K562 (cell line): ENCODE measurements around the gene NMB. TPM values are rescaled to one million over a fixed set of nuclear protein-coding genes. Genes with fewer than 3 reads are reported as not detected.
A peak's percentile ranks its signal among the peaks of the same experiment; 100 is the strongest.

Experiments used
- ATAC-seq: fragments of 200-7000 bp; cut with Tn5 transposase; 3 replicates; pipeline ENCODE4 v1.9.1; 2020; ENCODE audit warnings: moderate library complexity
- BruUV-seq: library from RNA; stranded (reverse); fragments of 400-500 nt; replicated peaks from 2 replicates; lab custom pipeline; 2021; lab: Mats Ljungman, UMichigan
- CTCF ChIA-PET: fragments of 300-600 bp; formaldehyde crosslinking; extraction: SDS; loops from one replicate; lab custom pipeline; 2021; ENCODE audit warnings: low intra/inter-chr PET ratio; lab: Yijun Ruan, JAX
- POLR2A ChIA-PET: fragments of 300-600, 350-650 bp; sonication (Branson Sonifier 250); formaldehyde crosslinking; extraction: SDS; loops from one replicate; lab custom pipeline; 2021; ENCODE audit warnings: antibody characterized with exemption, inconsistent platforms; lab: Yijun Ruan, JAX
- DNase-seq, 4 experiments: peaks; one replicate each; pipeline versions ENCODE4 v3.0.0 to v3.0.0-alpha.2; 2011 to 2018; ENCODE audit warnings: low spot score in 3 of 4, mixed read lengths in 3 of 4; ENCODE audit errors: extremely low read depth in 1 of 4
- FAIRE-seq: peaks from 2 replicates; lab custom pipeline; 2011; peaks lifted over from hg19 to GRCh38; lab: Jason Lieb, UNC
- H2AFZ ChIP-seq: 2 replicates; pipeline ENCODE4 v1.6.0; 2011; ENCODE audit warnings: low read depth, low read length, control low read depth, inconsistent platforms
- H3K27ac ChIP-seq: fragments of 200-600 bp; 3 replicates; pipeline ENCODE4 v1.8.0; 2011; ENCODE audit warnings: low read depth, mild to moderate bottlenecking, control low read depth, inconsistent platforms, low read length, moderate library complexity, mixed read lengths; ENCODE audit errors: extremely low read depth
- H3K27me3 ChIP-seq, 2 experiments: fragments of 300-600 bp in 1 of 2; 2 replicates in 1 of 2; 3 replicates in 1 of 2; pipeline versions ENCODE4 v1.6.0 to v1.8.0; 2011; ENCODE audit warnings: inconsistent platforms in 2 of 2, low read length in 2 of 2, mild to moderate bottlenecking in 1 of 2, mixed read lengths in 1 of 2, moderate library complexity in 1 of 2; ENCODE audit not compliant: control insufficient read depth in 2 of 2, insufficient read depth in 2 of 2
- H3K36me3 ChIP-seq: fragments of 300-600 bp; 3 replicates; pipeline ENCODE4 v1.8.0; 2011; ENCODE audit warnings: mild to moderate bottlenecking, low read length, inconsistent platforms; ENCODE audit not compliant: control insufficient read depth, insufficient read depth
- H3K4me1 ChIP-seq, 2 experiments: fragments of 200-600 bp in 1 of 2; replicated peaks in 1 of 2; 2 replicates in 1 of 2; 3 replicates in 1 of 2; pipeline versions ENCODE4 v1.5.1 to v1.8.0; 2011; ENCODE audit warnings: inconsistent platforms in 2 of 2, low read length in 2 of 2, mild to moderate bottlenecking in 1 of 2, mixed read lengths in 1 of 2, moderate library complexity in 1 of 2; ENCODE audit not compliant: control insufficient read depth in 2 of 2, insufficient read depth in 2 of 2
- H3K4me2 ChIP-seq: 2 replicates; pipeline ENCODE4 v1.6.1; 2011; ENCODE audit warnings: low read length, control low read depth, inconsistent platforms, mixed read lengths; ENCODE audit not compliant: insufficient read depth
- H3K4me3 ChIP-seq: fragments of 200-600 bp; sonication (generic), shearing (Covaris generic); 2 replicates; pipeline ENCODE4 v1.5.1; 2016; ENCODE audit warnings: control low read depth, inconsistent platforms
- H3K79me2 ChIP-seq: fragments of 200-600 bp; 3 replicates; pipeline ENCODE4 v1.8.0; 2011; ENCODE audit warnings: low read length, inconsistent platforms; ENCODE audit not compliant: control insufficient read depth, insufficient read depth
- H3K9ac ChIP-seq, 2 experiments: 2 replicates each; pipeline versions ENCODE4 v1.6.0 to v1.6.1; 2011; ENCODE audit warnings: low read depth in 2 of 2, low read length in 2 of 2, control low read depth in 1 of 2, inconsistent platforms in 1 of 2, mild to moderate bottlenecking in 1 of 2, mixed read lengths in 1 of 2; ENCODE audit not compliant: insufficient read depth in 1 of 2
- H3K9me1 ChIP-seq: one replicate; pipeline ENCODE4 v1.6.0; 2011; ENCODE audit warnings: inconsistent platforms, mild to moderate bottlenecking, low read length, moderate library complexity; ENCODE audit not compliant: control insufficient read depth, insufficient read depth
- H3K9me3 ChIP-seq: replicated peaks from 2 replicates; pipeline ENCODE4 v1.5.1; 2011; ENCODE audit warnings: low read depth, low read length, inconsistent platforms; ENCODE audit not compliant: control insufficient read depth, insufficient read depth
- H4K20me1 ChIP-seq: replicated peaks from 2 replicates; pipeline ENCODE4 v1.6.1; 2011; ENCODE audit warnings: low read length, inconsistent platforms, mixed read lengths; ENCODE audit not compliant: control insufficient read depth, insufficient read depth
- ETV6 ChIP-seq, 3 experiments: fragments of 150-350 bp in 1 of 3; sonication (generic) in 1 of 3; formaldehyde crosslinking in 1 of 3; IDR thresholded peaks; 2 replicates each; pipeline versions ENCODE4 v1.6.1 to v1.8.0; 2014 to 2022; ENCODE audit warnings: borderline replicate concordance in 2 of 3, low read depth in 2 of 3, antibody characterized with exemption in 1 of 3, low read length in 1 of 3, mild to moderate bottlenecking in 1 of 3, missing genetic modification reagents in 1 of 3
- MYC ChIP-seq, 2 experiments: fragments of 250-450 bp in 1 of 2; sonication (Bioruptor Pico) in 1 of 2; IDR thresholded peaks; 2 replicates each; pipeline versions ENCODE4 v1.5.1 to v1.6.1; 2012 to 2021; ENCODE audit warnings: low read depth in 2 of 2, borderline replicate concordance in 1 of 2, improper control_type of control experiment in 1 of 2, low read length in 1 of 2, mild to moderate bottlenecking in 1 of 2, moderate library complexity in 1 of 2
- NFE2 ChIP-seq: IDR thresholded peaks from 2 replicates; pipeline ENCODE4 v1.6.1; 2014; ENCODE audit warnings: antibody characterized with exemption, low read depth
- NUFIP1 ChIP-seq: fragments of 450-650 bp; IDR thresholded peaks from 2 replicates; pipeline ENCODE4 v1.6.1; 2018; ENCODE audit not compliant: partially characterized antibody
- ZBED1 ChIP-seq: IDR thresholded peaks from 2 replicates; pipeline ENCODE4 v1.6.1; 2014
- ZKSCAN1 ChIP-seq: fragments of 150-350 bp; IDR thresholded peaks from 2 replicates; pipeline ENCODE4 v1.6.1; 2016; ENCODE audit warnings: low read depth, low read length
- WGBS: fragments of 100-300 bp; shearing (Covaris generic); methylation state at CpG from one replicate; pipeline ENCODE4 v1.1.6; 2016; ENCODE audit warnings: low coverage, mixed read lengths; ENCODE audit not compliant: insufficient coverage; ENCODE audit errors: missing lambda C conversion rate; 5-methylcytosine and 5-hydroxymethylcytosine counted together
- in situ Hi-C: fragments of 300-500 bp; cut with MboI; formaldehyde crosslinking; loops from 4 replicates; pipeline ENCODE4 v1.15.0; 2018; ENCODE audit warnings: inconsistent platforms, mixed read lengths
- intact Hi-C: fragments of 100-400 bp; cut with micrococcal nuclease; formaldehyde crosslinking; loops from 2 replicates; pipeline ENCODE4 v1.14.2; 2022
- polyA plus RNA-seq, 8 experiments: library from polyadenylated mRNA; depleted of rRNA in 4 of 8; stranded (reverse) in 5 of 8; unstranded in 3 of 8; fragments of >200 nt; fragmentation: Nextera tagmentation in 2 of 8; fragmentation: Illumina TruSeq in 1 of 8; extraction: Ambion mirVana in 2 of 8; extraction: Trizol in 1 of 8; gene quantifications; 2 replicates each; pipeline versions ENCODE4 v1.2.1 to v1.2.3, GENCODE V29; 2011 to 2014; ENCODE audit warnings: inconsistent platforms in 1 of 8, missing spikeins in 1 of 8
- total RNA-seq, 7 experiments: library from RNA; depleted of rRNA in 6 of 7; stranded (reverse); fragments of >200 nt in 6 of 7; fragmentation: Illumina TruSeq in 2 of 7; extraction: Trizol in 2 of 7; gene quantifications; 2 replicates each; pipeline versions ENCODE4 v1.2.1 to v1.2.3, GENCODE V29; 2011 to 2021; ENCODE audit warnings: low replicate concordance in 1 of 7
- TF ChIP-seq, protein P1 (sequence below): sonication (generic); formaldehyde crosslinking; IDR thresholded peaks from 2 replicates; pipeline ENCODE4 v1.8.1; 2023; ENCODE audit warnings: missing genetic modification reagents, mild to moderate bottlenecking, borderline replicate concordance
- TF ChIP-seq, protein P2 (sequence below): sonication (generic); formaldehyde crosslinking; IDR thresholded peaks from 2 replicates; pipeline ENCODE4 v1.8.1; 2023; ENCODE audit warnings: mild to moderate bottlenecking, missing genetic modification reagents
- TF ChIP-seq, protein P3 (sequence below): sonication (generic); formaldehyde crosslinking; IDR thresholded peaks from 2 replicates; pipeline ENCODE4 v1.8.0; 2022; ENCODE audit warnings: missing genetic modification reagents, mild to moderate bottlenecking, moderate library complexity, borderline replicate concordance
- TF ChIP-seq, protein P4 (sequence below): fragments of 250-450 bp; sonication (Bioruptor Pico); IDR thresholded peaks from 2 replicates; pipeline ENCODE4 v1.8.0; 2021; ENCODE audit warnings: mild to moderate bottlenecking, moderate library complexity

Gene NMB
- total and polyA plus RNA-seq, 9 of the 15 experiments (the other 6 are each of a cell fraction or from before 2014, with no cell fraction given), result 0.06 to 0.16 (median 0.09) TPM; not detected in 5

DNA sequence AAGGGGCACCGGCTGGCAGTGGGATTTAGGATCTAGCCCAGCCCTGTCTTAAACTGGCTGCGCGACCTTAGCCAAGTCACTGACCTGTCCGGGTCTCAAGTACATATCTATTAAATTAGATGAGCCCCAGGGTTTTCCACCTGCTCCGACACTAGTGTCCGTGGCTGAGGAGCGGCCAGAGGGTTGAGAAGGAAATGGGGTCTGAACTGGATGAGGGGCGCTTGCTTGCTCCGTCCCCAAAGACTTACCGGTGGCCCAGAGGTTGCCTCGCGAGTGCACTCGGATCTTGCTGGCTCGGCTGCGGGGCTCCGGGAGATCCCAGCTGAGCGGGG is 285 bp downstream of the NMB start (continued):
- TF ChIP-seq, protein P1, sequence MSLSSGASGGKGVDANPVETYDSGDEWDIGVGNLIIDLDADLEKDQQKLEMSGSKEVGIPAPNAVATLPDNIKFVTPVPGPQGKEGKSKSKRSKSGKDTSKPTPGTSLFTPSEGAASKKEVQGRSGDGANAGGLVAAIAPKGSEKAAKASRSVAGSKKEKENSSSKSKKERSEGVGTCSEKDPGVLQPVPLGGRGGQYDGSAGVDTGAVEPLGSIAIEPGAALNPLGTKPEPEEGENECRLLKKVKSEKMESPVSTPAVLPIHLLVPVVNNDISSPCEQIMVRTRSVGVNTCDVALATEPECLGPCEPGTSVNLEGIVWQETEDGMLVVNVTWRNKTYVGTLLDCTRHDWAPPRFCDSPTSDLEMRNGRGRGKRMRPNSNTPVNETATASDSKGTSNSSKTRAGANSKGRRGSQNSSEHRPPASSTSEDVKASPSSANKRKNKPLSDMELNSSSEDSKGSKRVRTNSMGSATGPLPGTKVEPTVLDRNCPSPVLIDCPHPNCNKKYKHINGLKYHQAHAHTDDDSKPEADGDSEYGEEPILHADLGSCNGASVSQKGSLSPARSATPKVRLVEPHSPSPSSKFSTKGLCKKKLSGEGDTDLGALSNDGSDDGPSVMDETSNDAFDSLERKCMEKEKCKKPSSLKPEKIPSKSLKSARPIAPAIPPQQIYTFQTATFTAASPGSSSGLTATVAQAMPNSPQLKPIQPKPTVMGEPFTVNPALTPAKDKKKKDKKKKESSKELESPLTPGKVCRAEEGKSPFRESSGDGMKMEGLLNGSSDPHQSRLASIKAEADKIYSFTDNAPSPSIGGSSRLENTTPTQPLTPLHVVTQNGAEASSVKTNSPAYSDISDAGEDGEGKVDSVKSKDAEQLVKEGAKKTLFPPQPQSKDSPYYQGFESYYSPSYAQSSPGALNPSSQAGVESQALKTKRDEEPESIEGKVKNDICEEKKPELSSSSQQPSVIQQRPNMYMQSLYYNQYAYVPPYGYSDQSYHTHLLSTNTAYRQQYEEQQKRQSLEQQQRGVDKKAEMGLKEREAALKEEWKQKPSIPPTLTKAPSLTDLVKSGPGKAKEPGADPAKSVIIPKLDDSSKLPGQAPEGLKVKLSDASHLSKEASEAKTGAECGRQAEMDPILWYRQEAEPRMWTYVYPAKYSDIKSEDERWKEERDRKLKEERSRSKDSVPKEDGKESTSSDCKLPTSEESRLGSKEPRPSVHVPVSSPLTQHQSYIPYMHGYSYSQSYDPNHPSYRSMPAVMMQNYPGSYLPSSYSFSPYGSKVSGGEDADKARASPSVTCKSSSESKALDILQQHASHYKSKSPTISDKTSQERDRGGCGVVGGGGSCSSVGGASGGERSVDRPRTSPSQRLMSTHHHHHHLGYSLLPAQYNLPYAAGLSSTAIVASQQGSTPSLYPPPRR (CRISPR knock-in tag), result no peak

DNA sequence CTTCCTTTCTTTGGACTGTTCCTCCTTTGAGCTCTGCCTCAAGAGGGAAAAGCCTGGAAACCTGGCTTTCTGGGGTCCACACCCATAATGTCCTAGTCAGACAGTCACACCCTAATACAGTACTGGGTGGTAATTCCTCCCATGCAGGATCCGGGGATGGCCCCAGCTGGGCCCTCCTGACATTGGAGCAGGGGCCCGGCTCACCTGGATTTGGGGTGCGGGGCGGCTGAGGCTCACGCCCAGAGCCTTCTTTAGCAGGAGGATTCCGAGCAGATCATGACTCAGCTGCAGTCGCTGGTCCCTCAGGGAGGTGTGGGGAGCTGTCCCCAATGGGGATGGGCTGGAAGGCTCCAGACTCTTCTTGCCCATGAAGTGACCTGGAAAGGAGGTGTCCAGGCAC is 1.0 kb downstream of the NMB start:
- ATAC-seq, result no peak
- H3K9ac ChIP-seq, result no peak overlapping the region
- intact Hi-C loops, result no loop called here
- in situ Hi-C loops, result no loop called here
- H2AFZ ChIP-seq, result no peak overlapping the region
- peaks cover 17% of the 10 kb centered on the region for H3K79me2 ChIP-seq
- POLR2A ChIA-PET, result interaction anchor here (1.0 to 1.3 kb wide), 2 partner anchors 9 to 26 kb away, joined by 3 read pairs; no protein-coding TSS in a partner anchor
- BruUV-seq, result no TSS peak
- peaks cover 6 to 24% of the 10 kb centered on the region in 2 experiments; a peak in 3 of 5 replicates for H3K4me1 ChIP-seq
- 52% methylated on average over 6 of the region's 7 CpGs for WGBS
- H3K4me3 ChIP-seq, result no peak overlapping the region
- H3K27me3 ChIP-seq, result no peaks in the 10 kb centered on the region
- H4K20me1 ChIP-seq, result no peaks in the 10 kb centered on the region
- H3K4me2 ChIP-seq, result no peak overlapping the region
- DNase-seq, result no peak
- CTCF ChIA-PET, result no interaction called here
- H3K36me3 ChIP-seq, result peaks cover 9% of the 10 kb centered on the region; the same call in 2 of the 3 replicates
- no peak overlapping the region for H3K27ac ChIP-seq
- no peaks in the 10 kb centered on the region for H3K9me1 ChIP-seq
- TF ChIP-seq NUFIP1, result no peak
- no peak for TF ChIP-seq ETV6 (IDR thresholded peaks at IDR 0.05; ENCODE audit: borderline replicate concordance in 1 of 2, low read depth in 2 of 2, low read length in 1 of 2)
- no peak for TF ChIP-seq ETV6 (CRISPR knock-in tag; IDR thresholded peaks at IDR 0.05; ENCODE audit: borderline replicate concordance)
- TF ChIP-seq NFE2, result 0 out of 2 replicates have a peak, but pooled peaks have one; percentile 10
- TF ChIP-seq, protein P2, sequence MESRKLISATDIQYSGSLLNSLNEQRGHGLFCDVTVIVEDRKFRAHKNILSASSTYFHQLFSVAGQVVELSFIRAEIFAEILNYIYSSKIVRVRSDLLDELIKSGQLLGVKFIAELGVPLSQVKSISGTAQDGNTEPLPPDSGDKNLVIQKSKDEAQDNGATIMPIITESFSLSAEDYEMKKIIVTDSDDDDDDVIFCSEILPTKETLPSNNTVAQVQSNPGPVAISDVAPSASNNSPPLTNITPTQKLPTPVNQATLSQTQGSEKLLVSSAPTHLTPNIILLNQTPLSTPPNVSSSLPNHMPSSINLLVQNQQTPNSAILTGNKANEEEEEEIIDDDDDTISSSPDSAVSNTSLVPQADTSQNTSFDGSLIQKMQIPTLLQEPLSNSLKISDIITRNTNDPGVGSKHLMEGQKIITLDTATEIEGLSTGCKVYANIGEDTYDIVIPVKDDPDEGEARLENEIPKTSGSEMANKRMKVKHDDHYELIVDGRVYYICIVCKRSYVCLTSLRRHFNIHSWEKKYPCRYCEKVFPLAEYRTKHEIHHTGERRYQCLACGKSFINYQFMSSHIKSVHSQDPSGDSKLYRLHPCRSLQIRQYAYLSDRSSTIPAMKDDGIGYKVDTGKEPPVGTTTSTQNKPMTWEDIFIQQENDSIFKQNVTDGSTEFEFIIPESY (CRISPR knock-in tag), result no peak
- TF ChIP-seq, protein P3, sequence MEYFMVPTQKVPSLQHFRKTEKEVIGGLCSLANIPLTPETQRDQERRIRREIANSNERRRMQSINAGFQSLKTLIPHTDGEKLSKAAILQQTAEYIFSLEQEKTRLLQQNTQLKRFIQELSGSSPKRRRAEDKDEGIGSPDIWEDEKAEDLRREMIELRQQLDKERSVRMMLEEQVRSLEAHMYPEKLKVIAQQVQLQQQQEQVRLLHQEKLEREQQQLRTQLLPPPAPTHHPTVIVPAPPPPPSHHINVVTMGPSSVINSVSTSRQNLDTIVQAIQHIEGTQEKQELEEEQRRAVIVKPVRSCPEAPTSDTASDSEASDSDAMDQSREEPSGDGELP (CRISPR knock-in tag), result 0 out of 2 replicates have a peak, but pooled peaks have one; percentile 17
- no peak for TF ChIP-seq MYC (IDR thresholded peaks at IDR 0.05; ENCODE audit: low read depth, low read length)
- no peak for TF ChIP-seq MYC (CRISPR knock-in tag; IDR thresholded peaks at IDR 0.05; ENCODE audit: borderline replicate concordance, low read depth)
- TF ChIP-seq, protein P4, sequence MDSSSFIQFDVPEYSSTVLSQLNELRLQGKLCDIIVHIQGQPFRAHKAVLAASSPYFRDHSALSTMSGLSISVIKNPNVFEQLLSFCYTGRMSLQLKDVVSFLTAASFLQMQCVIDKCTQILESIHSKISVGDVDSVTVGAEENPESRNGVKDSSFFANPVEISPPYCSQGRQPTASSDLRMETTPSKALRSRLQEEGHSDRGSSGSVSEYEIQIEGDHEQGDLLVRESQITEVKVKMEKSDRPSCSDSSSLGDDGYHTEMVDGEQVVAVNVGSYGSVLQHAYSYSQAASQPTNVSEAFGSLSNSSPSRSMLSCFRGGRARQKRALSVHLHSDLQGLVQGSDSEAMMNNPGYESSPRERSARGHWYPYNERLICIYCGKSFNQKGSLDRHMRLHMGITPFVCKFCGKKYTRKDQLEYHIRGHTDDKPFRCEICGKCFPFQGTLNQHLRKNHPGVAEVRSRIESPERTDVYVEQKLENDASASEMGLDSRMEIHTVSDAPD (CRISPR knock-in tag), result no peak
- no peak for TF ChIP-seq ZBED1
- TF ChIP-seq ZKSCAN1, result no peak
- H3K9me3 ChIP-seq, result no peaks in the 10 kb centered on the region
- FAIRE-seq, result no peak
